GM11168 (cell line): Measurements from ENCODE around the gene AKT1.

Source experiments
- in situ Hi-C: fragments of 300-500 bp; cut with MboI; formaldehyde crosslinking; loops from one replicate; pipeline ENCODE4 v1.12.0; 2022; ENCODE audit warnings: low sequenced_read_pairs; ENCODE audit not compliant: unreplicated experiment

Gene AKT1

GRCh38 chr14:104743461-104744380, 51.8 kb downstream of the AKT1 start:
- in situ Hi-C loops = no loop called here

GRCh38 chr14:104742586-104743455, 52.7 kb downstream of the AKT1 start:
- in situ Hi-C loops = no loop called here

GRCh38 chr14:104741803-104742251, 53.7 kb downstream of the AKT1 start:
- in situ Hi-C loops = no loop called here

- in situ Hi-C loops = no loop called here
Observed at GRCh38 chr14:104741108-104741802, 54.3 kb downstream of the AKT1 start.

- in situ Hi-C loops = no loop called here
Observed at GRCh38 chr14:104739546-104740516, 55.7 kb downstream of the AKT1 start.

- in situ Hi-C loops = no loop called here
Observed at GRCh38 chr14:104739026-104739425, 56.5 kb downstream of the AKT1 start.

GRCh38 chr14:104738375-104739019, 57.1 kb downstream of the AKT1 start:
- in situ Hi-C loops = no loop called here

- in situ Hi-C loops = no loop called here
Observed at GRCh38 chr14:104735830-104736642, 59.5 kb downstream of the AKT1 start.

GRCh38 chr14:104734991-104735779, 60.4 kb downstream of the AKT1 start:
- in situ Hi-C loops = no loop called here

GRCh38 chr14:104734601-104734990, 61.0 kb downstream of the AKT1 start:
- in situ Hi-C loops = no loop called here

GRCh38 chr14:104734051-104734587, 61.4 kb downstream of the AKT1 start:
- in situ Hi-C loops = no loop called here

GRCh38 chr14:104732931-104733681, 62.4 kb downstream of the AKT1 start:
- in situ Hi-C loops = no loop called here

- in situ Hi-C loops = no loop called here
Observed at GRCh38 chr14:104732355-104732804, 63.2 kb downstream of the AKT1 start.

- in situ Hi-C loops = no loop called here
Observed at GRCh38 chr14:104731320-104732294, 63.9 kb downstream of the AKT1 start.

- in situ Hi-C loops = no loop called here
Observed at GRCh38 chr14:104730487-104730886, 65.1 kb downstream of the AKT1 start.
